Measurements from ENCODE around the gene SMIM24. TPM values are rescaled to one million over a fixed set of nuclear protein-coding genes. Genes with fewer than 3 reads are reported as not detected.

SMIM24 gene
- not detected in 2 replicates for total RNA-seq

DNA sequence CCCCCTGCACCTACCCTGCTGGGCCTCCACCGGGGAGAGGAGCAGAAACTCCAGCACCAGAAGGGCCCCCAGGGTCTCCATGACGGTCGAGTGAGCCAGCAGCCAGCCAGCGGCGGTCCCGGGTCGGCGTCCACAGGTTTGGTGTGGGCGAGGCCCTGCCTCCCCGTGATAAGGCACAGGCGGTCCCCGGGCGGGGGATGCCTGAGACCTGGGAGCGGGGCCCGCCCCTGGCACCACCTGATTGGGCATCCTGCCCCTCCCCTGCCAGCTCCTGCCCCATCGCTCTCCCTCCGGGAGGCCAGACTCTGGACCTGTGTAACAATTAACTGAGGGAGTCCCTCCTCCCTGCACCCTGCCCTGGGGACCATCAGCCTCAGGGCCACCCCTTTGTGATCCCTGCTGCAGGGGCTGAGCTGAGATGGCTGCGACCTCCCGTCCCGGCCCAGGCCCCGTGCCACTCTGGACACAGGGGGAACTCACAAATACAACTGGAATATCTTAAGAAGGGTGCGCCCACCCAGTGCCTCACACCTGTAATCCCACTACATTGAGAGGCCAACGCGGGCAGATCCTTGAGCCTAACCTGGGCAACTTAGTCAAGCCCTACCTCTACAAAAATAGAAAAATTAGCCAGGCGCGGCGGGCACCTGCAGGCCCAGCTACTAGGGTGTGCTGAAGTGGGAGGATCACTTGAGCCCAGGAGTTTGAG is at the start of gene SMIM24:
Gene SMIM24, minus strand, starts transcription at position 143 of the 709 bp plus-strand sequence. Its CDS starts 62 bp downstream, at position 81.

GRCh38 chr19:3505598-3506383 is 25.5 kb upstream of the SMIM24 start, which contains the start of gene FZR1:
TSS of gene FZR1 (plus strand) at chr19:3506311. CDS start at chr19:3522990, 16,679 bp downstream.

DNA sequence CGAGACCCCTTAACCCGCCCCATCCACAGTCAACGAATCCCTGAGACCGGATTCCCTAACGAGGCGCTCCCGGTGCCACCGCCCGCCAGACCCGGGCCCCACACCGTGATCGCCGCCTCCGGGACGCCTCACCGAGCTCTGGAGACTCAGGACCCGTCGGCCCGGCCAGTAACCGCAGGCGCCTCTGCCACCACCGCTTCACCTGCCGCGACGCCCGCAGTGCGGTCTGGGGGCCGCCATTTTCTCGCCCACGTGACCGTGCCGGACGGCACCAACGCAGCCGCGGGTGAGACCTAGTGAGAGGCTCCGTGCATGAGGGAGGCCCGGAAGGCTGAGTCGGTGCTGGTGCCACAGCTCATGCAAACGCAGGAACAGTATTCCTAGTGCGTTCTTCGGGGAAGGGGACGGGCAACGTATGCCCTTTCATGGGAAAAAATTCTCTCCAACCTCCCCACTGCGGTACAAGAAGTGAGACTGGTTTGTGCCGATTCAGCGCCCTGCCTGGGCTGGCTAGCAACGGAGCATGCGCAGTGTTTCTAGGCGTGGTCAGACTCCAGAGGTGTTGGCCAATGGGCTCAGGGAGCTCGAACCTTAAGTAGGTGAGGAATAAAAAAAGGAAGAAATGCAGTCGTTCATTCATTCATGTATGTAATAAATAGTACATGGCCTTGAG is 20.2 kb upstream of the SMIM24 start, which contains the start of gene DOHH:
Gene DOHH, minus strand, starts transcription at position 246 of the 673 bp plus-strand sequence. CDS start 3,860 bp downstream, outside the sequence.

DNA sequence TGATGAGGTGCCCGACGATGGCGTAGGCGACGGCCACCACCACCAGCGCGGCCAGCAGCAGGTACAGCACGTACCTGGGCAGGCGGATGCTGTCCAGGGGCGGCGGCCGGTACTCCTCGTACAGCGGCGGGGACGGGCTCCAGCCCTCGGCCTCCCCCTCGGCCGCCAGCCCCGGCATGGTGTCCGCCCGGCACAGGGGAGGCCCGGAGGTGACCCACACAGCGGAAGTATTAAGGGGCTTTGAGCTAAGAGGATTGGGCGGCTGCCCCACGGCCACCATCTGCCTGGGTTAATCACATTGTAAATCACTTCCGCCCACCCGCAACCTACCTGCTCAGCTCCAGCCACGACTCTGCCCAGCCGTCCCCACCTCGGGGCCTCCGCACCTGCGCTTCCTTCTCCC is 2.9 kb upstream of the SMIM24 start, which contains the start of gene SMIM44:
Gene SMIM44, minus strand, starts transcription at position 216 of the 403 bp plus-strand sequence. Its CDS starts 38 bp downstream, at position 178.

Other genes starting within 250 kb of the SMIM24 start
- gene NFIC, start 113.9 kb downstream of the SMIM24 start, total RNA-seq: 91.9 and 101 TPM in 2 replicates
- not detected in 2 replicates for gene SMIM44, start 2.9 kb upstream of the SMIM24 start, total RNA-seq
- gene DOHH, start 20.1 kb upstream of the SMIM24 start, total RNA-seq: 9.4 and 14.8 TPM in 2 replicates
- gene FZR1, start 25.8 kb upstream of the SMIM24 start, total RNA-seq: 36.6 and 40.1 TPM in 2 replicates
- 0.20 TPM in 1 of 2 replicates, not detected in the other for gene TEKTIP1, start 58.6 kb upstream of the SMIM24 start, total RNA-seq
- 108 and 163 TPM in 2 replicates for gene MFSD12, start 77.1 kb upstream of the SMIM24 start, total RNA-seq
- 58.3 and 59.0 TPM in 2 replicates for gene HMG20B, start 92.4 kb upstream of the SMIM24 start, total RNA-seq
- gene GIPC3, start 105.0 kb upstream of the SMIM24 start, total RNA-seq: 0.07 and 0.10 TPM in 2 replicates
- gene TBXA2R, start 126.3 kb upstream of the SMIM24 start, total RNA-seq: 2.9 and 3.0 TPM in 2 replicates
- gene CACTIN, start 146.3 kb upstream of the SMIM24 start, total RNA-seq: 21.6 and 26.9 TPM in 2 replicates
- gene PIP5K1C, start 219.9 kb upstream of the SMIM24 start, total RNA-seq: 55.1 and 85.5 TPM in 2 replicates
- not detected in 2 replicates for gene TJP3, start 227.9 kb upstream of the SMIM24 start, total RNA-seq

All from smooth muscle cell of the pulmonary artery (primary cell).